BJ (cell line): ENCODE results near the gene GSE1. TPM values are rescaled to one million over a fixed set of nuclear protein-coding genes. Genes with fewer than 3 reads are reported as not detected.

ENCODE experiments used
- CTCF ChIA-PET: fragments of 350-600 bp; formaldehyde crosslinking; extraction: SDS; loops from one replicate; lab custom pipeline; 2021; ENCODE audit warnings: antibody characterized with exemption, inconsistent platforms; lab: Yijun Ruan, JAX
- POLR2A ChIA-PET: fragments of 300-600 bp; sonication (Branson Sonifier 250); formaldehyde crosslinking; extraction: SDS; loops from one replicate; lab custom pipeline; 2021; ENCODE audit warnings: antibody characterized with exemption; lab: Charles Lee
- DNase-seq: peaks from one replicate; pipeline ENCODE4 v3.0.0-alpha.2; 2011; ENCODE audit warnings: low read depth
- H3K27me3 ChIP-seq: 2 replicates; pipeline ENCODE4 v1.6.0; 2011; ENCODE audit warnings: low read length; ENCODE audit not compliant: control insufficient read depth, insufficient read depth
- H3K36me3 ChIP-seq: 2 replicates; pipeline ENCODE4 v1.5.1; 2011; ENCODE audit warnings: low read length; ENCODE audit not compliant: control insufficient read depth, insufficient read depth
- H3K4me3 ChIP-seq: 2 replicates; pipeline ENCODE4 v1.5.1; 2011; ENCODE audit warnings: low read depth, mild to moderate bottlenecking, control low read depth, low read length
- polyA plus RNA-seq: library from polyadenylated mRNA; depleted of rRNA; stranded (reverse); fragments of >200 nt; gene quantifications from 2 replicates; pipeline ENCODE4 v1.2.3, GENCODE V29; 2011
- TF ChIP-seq, protein P1 (sequence below): IDR thresholded peaks from 2 replicates; pipeline ENCODE4 v1.5.1; 2011; ENCODE audit warnings: low read depth, mild to moderate bottlenecking, control low read depth, inconsistent platforms, low read length, moderate library complexity; ENCODE audit not compliant: insufficient read depth

The GSE1 gene
- polyA plus RNA-seq, 1 experiment: 16.2 TPM

- POLR2A ChIA-PET: no interaction called here
- no peak overlapping the region for H3K4me3 ChIP-seq
- CTCF ChIA-PET: no interaction called here
- H3K27me3 ChIP-seq: no peaks in the 10 kb centered on the region
- DNase-seq: no peak
- no peaks in the 10 kb centered on the region; the same call in 1 of the 2 replicates for H3K36me3 ChIP-seq
- TF ChIP-seq, protein P1, sequence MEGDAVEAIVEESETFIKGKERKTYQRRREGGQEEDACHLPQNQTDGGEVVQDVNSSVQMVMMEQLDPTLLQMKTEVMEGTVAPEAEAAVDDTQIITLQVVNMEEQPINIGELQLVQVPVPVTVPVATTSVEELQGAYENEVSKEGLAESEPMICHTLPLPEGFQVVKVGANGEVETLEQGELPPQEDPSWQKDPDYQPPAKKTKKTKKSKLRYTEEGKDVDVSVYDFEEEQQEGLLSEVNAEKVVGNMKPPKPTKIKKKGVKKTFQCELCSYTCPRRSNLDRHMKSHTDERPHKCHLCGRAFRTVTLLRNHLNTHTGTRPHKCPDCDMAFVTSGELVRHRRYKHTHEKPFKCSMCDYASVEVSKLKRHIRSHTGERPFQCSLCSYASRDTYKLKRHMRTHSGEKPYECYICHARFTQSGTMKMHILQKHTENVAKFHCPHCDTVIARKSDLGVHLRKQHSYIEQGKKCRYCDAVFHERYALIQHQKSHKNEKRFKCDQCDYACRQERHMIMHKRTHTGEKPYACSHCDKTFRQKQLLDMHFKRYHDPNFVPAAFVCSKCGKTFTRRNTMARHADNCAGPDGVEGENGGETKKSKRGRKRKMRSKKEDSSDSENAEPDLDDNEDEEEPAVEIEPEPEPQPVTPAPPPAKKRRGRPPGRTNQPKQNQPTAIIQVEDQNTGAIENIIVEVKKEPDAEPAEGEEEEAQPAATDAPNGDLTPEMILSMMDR: no peak
Measured at GRCh38 chr16:85569039-85569614, 44.0 kb upstream of the GSE1 start.

- H3K4me3 ChIP-seq: no peak overlapping the region
- DNase-seq: no peak
- H3K36me3 ChIP-seq: no peaks in the 10 kb centered on the region; the same call in 1 of the 2 replicates
- POLR2A ChIA-PET: no interaction called here
- TF ChIP-seq, protein P1: no peak
- CTCF ChIA-PET: no interaction called here
- no peaks in the 10 kb centered on the region for H3K27me3 ChIP-seq
Measured at GRCh38 chr16:85569615-85570212, 43.4 kb upstream of the GSE1 start.

GRCh38 chr16:85570213-85570734 lies 42.8 kb upstream of the GSE1 start:
- no peak for DNase-seq
- H3K4me3 ChIP-seq: no peak overlapping the region
- ChIA-PET CTCF (interaction anchor here (1.2 kb wide), 1 partner anchor 46 kb away, joined by 3 read pairs; no protein-coding TSS in a partner anchor), POLR2A (no interaction called here)
- H3K27me3 ChIP-seq: no peaks in the 10 kb centered on the region
- TF ChIP-seq, protein P1: no peak
- no peaks in the 10 kb centered on the region; the same call in 1 of the 2 replicates for H3K36me3 ChIP-seq

- Histone ChIP-seq H3K27me3 (no peaks in the 10 kb centered on the region), H3K36me3 (no peaks in the 10 kb centered on the region; the same call in 1 of the 2 replicates), H3K4me3 (no peak overlapping the region)
- ChIA-PET POLR2A (no interaction called here), CTCF (interaction anchor here (1.2 kb wide), 1 partner anchor 45 kb away, joined by 3 read pairs; no protein-coding TSS in a partner anchor)
- no peak for DNase-seq
- TF ChIP-seq, protein P1: no peak
Measured at GRCh38 chr16:85570735-85571562, 42.2 kb upstream of the GSE1 start.

DNA sequence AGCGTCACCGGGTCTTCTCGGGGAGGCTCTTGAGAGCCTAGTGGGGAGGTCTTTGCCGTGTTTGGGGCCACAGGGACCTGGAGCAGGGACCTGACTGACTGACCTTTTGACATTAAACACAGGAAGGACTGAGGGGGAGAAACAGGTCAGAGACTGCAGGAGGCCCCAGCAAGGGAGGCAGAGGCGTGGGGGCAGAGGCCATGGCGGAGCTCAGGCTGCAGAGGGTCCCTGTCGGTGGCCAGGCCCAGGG lies 41.6 kb upstream of the GSE1 start:
- DNase-seq: no peak
- CTCF ChIA-PET: no interaction called here
- POLR2A ChIA-PET: no interaction called here
- TF ChIP-seq, protein P1: no peak
- H3K36me3 ChIP-seq: no peaks in the 10 kb centered on the region; the same call in 1 of the 2 replicates
- H3K27me3 ChIP-seq: no peaks in the 10 kb centered on the region
- no peak overlapping the region for H3K4me3 ChIP-seq
